22Rv1 (cell line): ENCODE results near the gene CSF3R.
"Not testable (repeated sequence)": the region's sequence is repeated elsewhere in the genome, so short reads cannot be mapped to it uniquely, and the experiment has no call there.

Experiments used
- ZFX ChIP-seq: fragments of 450-650 bp; IDR thresholded peaks from 2 replicates; pipeline ENCODE4 v1.6.1; 2017; ENCODE audit warnings: antibody characterized with exemption, borderline replicate concordance
- TF ChIP-seq, protein P1 (sequence below): fragments of 450-650 bp; IDR thresholded peaks from 2 replicates; pipeline ENCODE4 v1.5.1; 2017; ENCODE audit warnings: mild to moderate bottlenecking

GRCh38 chr1:36487336-36487725, 4.6 kb upstream of the CSF3R start:
- TF ChIP-seq, protein P1, sequence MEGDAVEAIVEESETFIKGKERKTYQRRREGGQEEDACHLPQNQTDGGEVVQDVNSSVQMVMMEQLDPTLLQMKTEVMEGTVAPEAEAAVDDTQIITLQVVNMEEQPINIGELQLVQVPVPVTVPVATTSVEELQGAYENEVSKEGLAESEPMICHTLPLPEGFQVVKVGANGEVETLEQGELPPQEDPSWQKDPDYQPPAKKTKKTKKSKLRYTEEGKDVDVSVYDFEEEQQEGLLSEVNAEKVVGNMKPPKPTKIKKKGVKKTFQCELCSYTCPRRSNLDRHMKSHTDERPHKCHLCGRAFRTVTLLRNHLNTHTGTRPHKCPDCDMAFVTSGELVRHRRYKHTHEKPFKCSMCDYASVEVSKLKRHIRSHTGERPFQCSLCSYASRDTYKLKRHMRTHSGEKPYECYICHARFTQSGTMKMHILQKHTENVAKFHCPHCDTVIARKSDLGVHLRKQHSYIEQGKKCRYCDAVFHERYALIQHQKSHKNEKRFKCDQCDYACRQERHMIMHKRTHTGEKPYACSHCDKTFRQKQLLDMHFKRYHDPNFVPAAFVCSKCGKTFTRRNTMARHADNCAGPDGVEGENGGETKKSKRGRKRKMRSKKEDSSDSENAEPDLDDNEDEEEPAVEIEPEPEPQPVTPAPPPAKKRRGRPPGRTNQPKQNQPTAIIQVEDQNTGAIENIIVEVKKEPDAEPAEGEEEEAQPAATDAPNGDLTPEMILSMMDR, result not testable (repeated sequence)
- TF ChIP-seq ZFX, result not testable (repeated sequence)
